Glutamatergic neuron (in vitro differentiated cells): ENCODE results near the gene CDH7. TPM values are rescaled to one million over a fixed set of nuclear protein-coding genes. Genes with fewer than 3 reads are reported as not detected.

ENCODE experiments used
- DNase-seq: peaks from one replicate; pipeline ENCODE4 v3.0.0; 2022
- H3K27ac Mint-ChIP-seq: one replicate; pipeline ENCODE4 v1.8.0; 2020; ENCODE audit warnings: mild to moderate bottlenecking, mixed read lengths, inconsistent platforms; ENCODE audit not compliant: unreplicated experiment
- H3K27me3 Mint-ChIP-seq: one replicate; pipeline ENCODE4 v1.8.0; 2020; ENCODE audit warnings: mild to moderate bottlenecking, moderate library complexity, mixed read lengths, inconsistent platforms; ENCODE audit not compliant: unreplicated experiment
- H3K36me3 Mint-ChIP-seq: one replicate; pipeline ENCODE4 v1.8.0; 2020; ENCODE audit warnings: mild to moderate bottlenecking, mixed read lengths, inconsistent platforms; ENCODE audit not compliant: unreplicated experiment
- H3K4me1 Mint-ChIP-seq: one replicate; pipeline ENCODE4 v1.8.0; 2020; ENCODE audit warnings: mild to moderate bottlenecking, low read depth, mixed read lengths, inconsistent platforms; ENCODE audit not compliant: unreplicated experiment
- H3K4me3 Mint-ChIP-seq: one replicate; pipeline ENCODE4 v1.8.0; 2020; ENCODE audit warnings: mild to moderate bottlenecking, mixed read lengths, inconsistent platforms; ENCODE audit not compliant: unreplicated experiment
- H3K9me3 Mint-ChIP-seq: one replicate; pipeline ENCODE4 v1.8.0; 2020; ENCODE audit warnings: mild to moderate bottlenecking, moderate library complexity, mixed read lengths, inconsistent platforms; ENCODE audit not compliant: unreplicated experiment
- CTCF ChIP-seq: fragments of 200-600 bp; sonication (generic); IDR thresholded peaks from one replicate; pipeline ENCODE4 v1.5.0; 2021; ENCODE audit not compliant: partially characterized antibody, unreplicated experiment
- total RNA-seq: library from RNA; stranded (reverse); fragmentation: NEBNext Ultra II Directional; extraction: Animal tissue kit (Norgen Biotek cat#: 25700); gene quantifications from one replicate; pipeline ENCODE4 v1.2.1, GENCODE V29; 2021; ENCODE audit not compliant: unreplicated experiment

The CDH7 gene
- total RNA-seq, 1 donor from 2014 or later = 1.6 TPM

GRCh38 chr18:65817178-65817577 is 66.4 kb downstream of the CDH7 start:
- H3K4me1 Mint-ChIP-seq = no peaks in the 10 kb centered on the region
- H3K36me3 Mint-ChIP-seq = no peaks in the 10 kb centered on the region
- H3K9me3 Mint-ChIP-seq = no peaks in the 10 kb centered on the region
- no peaks in the 10 kb centered on the region for H3K27me3 Mint-ChIP-seq
- no peak overlapping the region for H3K4me3 Mint-ChIP-seq
- no peak overlapping the region for H3K27ac Mint-ChIP-seq
- no peak for DNase-seq
- no peak for TF ChIP-seq CTCF

DNA sequence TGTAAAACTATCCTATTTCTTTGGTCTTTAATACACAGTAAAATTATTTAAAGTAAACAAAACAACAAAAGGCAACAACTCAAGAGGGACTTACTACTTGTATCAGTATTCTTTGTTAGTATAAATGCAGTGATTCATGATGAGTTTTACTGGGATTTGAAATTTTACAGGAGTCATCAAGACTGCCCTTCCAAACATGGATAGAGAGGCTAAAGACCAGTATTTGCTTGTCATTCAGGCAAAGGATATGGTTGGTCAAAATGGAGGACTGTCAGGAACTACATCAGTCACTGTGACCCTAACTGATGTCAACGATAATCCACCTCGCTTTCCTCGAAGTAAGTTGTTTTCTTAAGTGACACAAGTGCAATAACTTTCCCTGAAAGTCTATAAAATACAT is 71.1 kb downstream of the CDH7 start:
- no peak for DNase-seq

GRCh38 chr18:65822826-65823225 is 72.0 kb downstream of the CDH7 start:
- H3K27me3 Mint-ChIP-seq = no peaks in the 10 kb centered on the region
- no peak overlapping the region for H3K4me3 Mint-ChIP-seq
- no peak overlapping the region for H3K27ac Mint-ChIP-seq
- DNase-seq = no peak
- no peak for TF ChIP-seq CTCF
- no peaks in the 10 kb centered on the region for H3K9me3 Mint-ChIP-seq
- H3K36me3 Mint-ChIP-seq = no peaks in the 10 kb centered on the region
- no peaks in the 10 kb centered on the region for H3K4me1 Mint-ChIP-seq

More for the DNA sequence above, 71.1 kb downstream of the CDH7 start:
- H3K27ac Mint-ChIP-seq = no peak overlapping the region
- no peaks in the 10 kb centered on the region for H3K27me3 Mint-ChIP-seq
- TF ChIP-seq CTCF = no peak
- H3K9me3 Mint-ChIP-seq = no peaks in the 10 kb centered on the region
- H3K4me3 Mint-ChIP-seq = no peak overlapping the region
- H3K4me1 Mint-ChIP-seq = no peaks in the 10 kb centered on the region
- H3K36me3 Mint-ChIP-seq = no peaks in the 10 kb centered on the region

DNA sequence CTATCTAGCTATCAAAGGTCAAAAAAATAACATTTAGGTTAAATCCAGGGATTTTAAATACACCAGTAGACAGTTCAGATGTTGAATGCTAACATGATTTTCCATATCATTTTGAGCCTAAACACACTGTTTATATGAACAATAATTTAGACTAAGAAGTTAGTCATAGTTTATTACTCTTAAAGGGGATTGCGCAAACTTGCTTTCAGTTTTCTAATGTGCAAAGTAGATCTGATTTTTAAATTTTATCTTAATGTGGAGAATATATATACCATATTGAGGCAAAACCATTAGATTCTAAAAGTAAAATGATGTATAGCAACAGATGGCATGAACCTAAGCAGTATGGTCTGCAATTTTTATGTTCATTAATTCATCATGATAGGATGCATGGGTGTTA is 76.6 kb downstream of the CDH7 start:
- Mint-ChIP-seq H3K36me3 (no peaks in the 10 kb centered on the region), H3K4me3 (no peak overlapping the region), H3K27me3 (no peaks in the 10 kb centered on the region), H3K27ac (no peak overlapping the region), H3K4me1 (peaks cover 6% of the 10 kb centered on the region), H3K9me3 (peaks cover 2% of the 10 kb centered on the region)
- no peak for TF ChIP-seq CTCF
- DNase-seq = no peak

DNA sequence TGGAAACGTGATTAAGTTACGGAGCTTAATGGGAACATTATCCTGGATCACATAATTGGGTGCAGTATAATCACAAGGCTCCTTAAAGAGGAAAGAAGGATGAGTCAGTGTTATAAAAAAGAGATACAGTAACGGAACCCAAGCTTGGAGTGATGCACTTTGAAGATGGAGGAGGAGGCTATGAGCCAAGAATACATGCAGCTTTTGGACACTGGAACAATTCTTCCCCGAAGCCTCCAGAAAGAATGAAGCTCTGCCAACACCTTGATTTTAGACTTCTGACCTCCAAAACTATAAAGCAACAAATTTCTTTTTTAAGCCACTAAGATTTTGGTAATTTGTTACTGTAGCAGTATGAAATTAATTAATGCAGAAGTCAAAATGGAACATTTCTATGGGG is 85.1 kb downstream of the CDH7 start:
- Mint-ChIP-seq H3K4me1 (no peaks in the 10 kb centered on the region), H3K4me3 (no peak overlapping the region), H3K27me3 (no peaks in the 10 kb centered on the region), H3K27ac (no peak overlapping the region), H3K36me3 (no peaks in the 10 kb centered on the region), H3K9me3 (no peaks in the 10 kb centered on the region)
- DNase-seq = no peak
- TF ChIP-seq CTCF = no peak
